ENCODE measurements around the gene CSNK1D.

The CSNK1D gene

GRCh38 chr17:82294064-82294773 is 20.7 kb upstream of the CSNK1D start:
- no peak for DNase-seq

- DNase-seq: peak; percentile 92
Measured at GRCh38 chr17:82292251-82293154, 19.0 kb upstream of the CSNK1D start.

GRCh38 chr17:82291582-82292250 is 18.2 kb upstream of the CSNK1D start:
- no peak for DNase-seq

GRCh38 chr17:82287868-82288801 is 14.6 kb upstream of the CSNK1D start:
- DNase-seq: no peak

GRCh38 chr17:82287013-82287867 is 13.7 kb upstream of the CSNK1D start:
- DNase-seq: no peak

GRCh38 chr17:82285141-82285540 is 11.6 kb upstream of the CSNK1D start:
- DNase-seq: no peak

GRCh38 chr17:82283208-82283749 is 9.8 kb upstream of the CSNK1D start:
- peak; percentile 68 to 70 for DNase-seq

- DNase-seq: no peak
Measured at GRCh38 chr17:82282239-82283207, 9.0 kb upstream of the CSNK1D start.

GRCh38 chr17:82281502-82282238 is 8.2 kb upstream of the CSNK1D start:
- peak; percentile 62 to 68 for DNase-seq

GRCh38 chr17:82281076-82281475 is 7.6 kb upstream of the CSNK1D start:
- no peak for DNase-seq

GRCh38 chr17:82280537-82280936 is 7.0 kb upstream of the CSNK1D start:
- no peak for DNase-seq

- no peak for DNase-seq
Measured at GRCh38 chr17:82278786-82279391, 5.4 kb upstream of the CSNK1D start.

GRCh38 chr17:82278308-82278707 is 4.8 kb upstream of the CSNK1D start:
- DNase-seq: no peak

GRCh38 chr17:82277851-82278250 is 4.4 kb upstream of the CSNK1D start:
- DNase-seq: no peak

GRCh38 chr17:82276938-82277337 is 3.4 kb upstream of the CSNK1D start:
- DNase-seq: no peak

GRCh38 chr17:82275326-82275725 is 1.8 kb upstream of the CSNK1D start:
- no peak for DNase-seq

- DNase-seq: no peak
Measured at GRCh38 chr17:82274134-82275020, 877 bp upstream of the CSNK1D start.

Data from stimulated activated CD4-positive, alpha-beta T cell treated with anti-CD3 and anti-CD28 coated beads, Interleukin-2, amount 100 ng/mL, for 24 hours (primary cell).